ENCODE results near the gene CD22.

The CD22 gene

DNA sequence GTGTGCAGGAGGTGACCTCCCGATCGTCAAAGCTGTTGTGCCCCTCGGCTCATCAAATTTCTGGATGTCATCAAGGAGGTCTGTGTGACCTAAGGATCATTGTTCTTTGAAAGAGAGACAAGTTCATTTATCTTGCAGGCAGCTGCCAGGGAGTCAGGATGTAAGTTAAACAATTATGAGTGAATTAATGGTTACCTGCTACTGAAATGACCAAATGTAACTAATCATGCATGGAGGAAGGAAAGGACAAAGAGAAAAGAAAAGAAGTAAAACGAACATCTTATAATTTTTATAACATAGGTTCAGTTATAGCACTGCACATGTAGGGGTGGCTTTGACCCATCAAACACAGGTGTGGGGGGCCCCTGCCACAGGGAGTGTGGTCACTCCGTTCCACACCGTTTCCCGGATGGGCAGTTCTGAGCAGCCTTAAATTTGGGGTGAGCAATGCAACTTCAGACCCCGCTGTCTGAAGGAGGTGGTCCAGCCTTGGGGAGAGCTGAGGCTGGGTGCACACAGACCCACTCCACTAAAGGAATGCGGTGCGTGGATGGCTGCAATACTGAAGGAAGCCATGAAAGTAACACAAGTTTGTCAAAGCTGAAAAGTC, 5.3 kb downstream of the CD22 start:
- no peak overlapping the region for H3K4me3 ChIP-seq (ENCODE audit: low read depth, low read length)
- no peaks in the 10 kb centered on the region for H3K36me3 ChIP-seq (replicated peaks)
- H3K27me3 ChIP-seq (replicated peaks): no peaks in the 10 kb centered on the region
- H3K27ac ChIP-seq: no peak overlapping the region
- no peak for DNase-seq
- TF ChIP-seq, protein P1, sequence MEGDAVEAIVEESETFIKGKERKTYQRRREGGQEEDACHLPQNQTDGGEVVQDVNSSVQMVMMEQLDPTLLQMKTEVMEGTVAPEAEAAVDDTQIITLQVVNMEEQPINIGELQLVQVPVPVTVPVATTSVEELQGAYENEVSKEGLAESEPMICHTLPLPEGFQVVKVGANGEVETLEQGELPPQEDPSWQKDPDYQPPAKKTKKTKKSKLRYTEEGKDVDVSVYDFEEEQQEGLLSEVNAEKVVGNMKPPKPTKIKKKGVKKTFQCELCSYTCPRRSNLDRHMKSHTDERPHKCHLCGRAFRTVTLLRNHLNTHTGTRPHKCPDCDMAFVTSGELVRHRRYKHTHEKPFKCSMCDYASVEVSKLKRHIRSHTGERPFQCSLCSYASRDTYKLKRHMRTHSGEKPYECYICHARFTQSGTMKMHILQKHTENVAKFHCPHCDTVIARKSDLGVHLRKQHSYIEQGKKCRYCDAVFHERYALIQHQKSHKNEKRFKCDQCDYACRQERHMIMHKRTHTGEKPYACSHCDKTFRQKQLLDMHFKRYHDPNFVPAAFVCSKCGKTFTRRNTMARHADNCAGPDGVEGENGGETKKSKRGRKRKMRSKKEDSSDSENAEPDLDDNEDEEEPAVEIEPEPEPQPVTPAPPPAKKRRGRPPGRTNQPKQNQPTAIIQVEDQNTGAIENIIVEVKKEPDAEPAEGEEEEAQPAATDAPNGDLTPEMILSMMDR (IDR thresholded peaks at IDR 0.05; ENCODE audit: low read depth, low read length, missing control alignments): no peak
- in situ Hi-C loops (cut with HindIII; ENCODE audit: low pct_ligation_motif_present, low sequenced_read_pairs): no loop called here

DNA sequence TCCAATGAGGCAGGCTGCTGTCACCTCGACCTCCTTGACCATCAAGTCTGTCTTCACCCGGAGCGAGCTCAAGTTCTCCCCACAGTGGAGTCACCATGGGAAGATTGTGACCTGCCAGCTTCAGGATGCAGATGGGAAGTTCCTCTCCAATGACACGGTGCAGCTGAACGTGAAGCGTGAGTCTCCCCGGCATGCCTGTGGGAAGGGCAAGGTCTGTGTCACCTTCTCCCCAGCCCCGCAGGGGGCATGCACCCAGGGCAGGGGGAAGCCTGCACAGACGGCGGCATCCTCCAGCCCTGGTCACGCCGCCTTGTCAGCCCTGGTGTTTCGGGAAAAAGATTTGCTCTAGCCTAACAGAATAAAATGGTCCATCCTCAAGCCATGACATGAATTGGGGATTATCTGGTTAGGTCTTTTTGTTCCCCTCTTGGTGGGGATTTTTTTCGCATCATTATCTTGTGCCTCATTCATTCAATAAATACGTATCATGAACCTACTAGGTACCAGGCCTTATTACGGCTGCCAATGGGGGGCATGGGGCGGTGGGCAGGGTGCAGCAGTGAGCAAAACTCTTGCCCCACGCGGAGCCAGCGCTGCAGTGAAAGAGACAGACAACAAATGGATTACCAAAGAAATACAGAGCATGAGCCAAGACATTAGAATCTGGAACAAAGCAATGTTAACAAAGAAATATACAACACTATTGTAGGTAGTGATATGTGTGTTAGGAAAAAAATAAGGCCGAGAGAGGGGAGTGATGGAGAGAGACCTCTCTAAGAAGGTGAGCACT, 7.4 kb downstream of the CD22 start:
- in situ Hi-C loops (cut with HindIII; ENCODE audit: low pct_ligation_motif_present, low sequenced_read_pairs): no loop called here
- TF ChIP-seq, protein P1 (IDR thresholded peaks at IDR 0.05; ENCODE audit: low read depth, low read length, missing control alignments): no peak
- Histone ChIP-seq H3K27me3 (replicated peaks) (no peaks in the 10 kb centered on the region), H3K4me3 (ENCODE audit: low read depth, low read length) (no peak overlapping the region), H3K27ac (no peak overlapping the region), H3K36me3 (replicated peaks) (no peaks in the 10 kb centered on the region)
- DNase-seq: no peak

DNA sequence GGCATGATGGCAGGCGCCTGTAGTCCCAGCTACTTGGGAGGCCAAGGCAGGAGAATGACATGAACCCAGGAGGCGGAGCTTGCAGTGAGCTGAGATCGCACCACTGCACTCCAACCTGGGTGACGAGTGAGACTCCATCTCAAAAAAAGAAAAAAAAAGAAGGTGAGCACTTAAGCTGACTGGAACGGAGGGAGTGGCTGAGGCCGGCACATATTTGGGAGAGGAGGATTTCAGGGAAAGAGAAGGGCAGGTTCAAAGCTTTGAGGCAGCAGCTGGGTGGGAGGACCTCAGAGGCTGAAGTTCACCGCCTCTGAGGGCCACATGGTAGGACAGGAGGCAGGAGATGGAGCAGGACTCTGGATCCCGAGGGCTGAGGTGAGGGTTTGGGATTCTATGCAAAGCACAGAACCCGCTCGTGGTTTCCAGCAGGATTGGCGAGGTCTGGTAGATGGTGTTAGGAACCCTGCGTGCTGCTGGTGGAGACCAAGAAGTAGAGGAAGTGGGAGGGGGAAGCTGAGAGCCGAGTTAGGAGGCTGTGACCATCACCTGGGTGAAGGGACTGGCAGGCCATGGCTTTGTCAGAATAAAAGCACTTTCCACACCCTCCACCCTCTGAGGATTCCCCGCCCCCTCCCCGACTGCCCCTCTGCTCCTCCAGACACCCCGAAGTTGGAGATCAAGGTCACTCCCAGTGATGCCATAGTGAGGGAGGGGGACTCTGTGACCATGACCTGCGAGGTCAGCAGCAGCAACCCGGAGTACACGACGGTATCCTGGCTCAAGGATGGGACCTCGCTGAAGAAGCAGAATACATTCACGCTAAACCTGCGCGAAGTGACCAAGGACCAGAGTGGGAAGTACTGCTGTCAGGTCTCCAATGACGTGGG, 8.4 kb downstream of the CD22 start:
- in situ Hi-C loops (cut with HindIII; ENCODE audit: low pct_ligation_motif_present, low sequenced_read_pairs): no loop called here
- Histone ChIP-seq H3K36me3 (replicated peaks) (no peaks in the 10 kb centered on the region), H3K27me3 (replicated peaks) (no peaks in the 10 kb centered on the region), H3K27ac (no peak overlapping the region), H3K4me3 (ENCODE audit: low read depth, low read length) (no peak overlapping the region)
- no peak for DNase-seq
- TF ChIP-seq, protein P1 (IDR thresholded peaks at IDR 0.05; ENCODE audit: low read depth, low read length, missing control alignments): no peak

DNA sequence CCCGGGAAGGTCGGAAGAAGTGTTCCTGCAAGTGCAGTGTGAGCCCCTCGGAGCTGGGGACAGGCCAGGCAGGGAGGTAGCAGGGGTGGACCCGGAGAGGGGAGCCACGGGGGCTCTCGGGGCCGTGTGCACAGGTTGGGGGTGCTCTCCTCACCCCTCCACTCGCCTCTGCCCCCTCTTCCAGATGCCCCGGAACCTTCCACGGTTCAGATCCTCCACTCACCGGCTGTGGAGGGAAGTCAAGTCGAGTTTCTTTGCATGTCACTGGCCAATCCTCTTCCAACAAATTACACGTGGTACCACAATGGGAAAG, 9.0 kb downstream of the CD22 start:
- TF ChIP-seq, protein P1 (IDR thresholded peaks at IDR 0.05; ENCODE audit: low read depth, low read length, missing control alignments): no peak
- Histone ChIP-seq H3K27ac (no peak overlapping the region), H3K27me3 (replicated peaks) (no peaks in the 10 kb centered on the region), H3K4me3 (ENCODE audit: low read depth, low read length) (no peak overlapping the region), H3K36me3 (replicated peaks) (no peaks in the 10 kb centered on the region)
- no peak for DNase-seq
- in situ Hi-C loops (cut with HindIII; ENCODE audit: low pct_ligation_motif_present, low sequenced_read_pairs): no loop called here

DNA sequence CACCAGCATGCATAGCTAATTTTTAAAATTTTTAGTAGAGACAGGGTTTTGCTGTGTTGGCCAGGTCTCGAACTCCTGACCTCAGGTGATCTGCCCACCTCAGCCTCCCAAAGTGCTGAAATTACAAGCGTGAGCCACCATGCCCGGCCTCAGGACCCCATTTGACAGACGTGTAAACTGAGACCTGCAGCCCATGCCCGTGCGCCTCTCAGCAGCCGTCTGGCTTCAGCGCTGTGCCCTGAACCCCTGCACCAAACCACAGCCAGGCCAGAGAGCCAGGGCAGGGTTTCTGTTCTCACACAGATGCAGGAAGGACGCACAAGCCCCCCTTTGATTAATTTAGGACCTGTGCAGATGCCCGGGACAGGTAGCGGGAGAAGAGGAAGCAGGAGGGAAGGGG, 11.4 kb downstream of the CD22 start:
- no peaks in the 10 kb centered on the region for H3K36me3 ChIP-seq (replicated peaks)
- no peak overlapping the region for H3K4me3 ChIP-seq (ENCODE audit: low read depth, low read length)
- no peaks in the 10 kb centered on the region for H3K27me3 ChIP-seq (replicated peaks)
- no peak for DNase-seq
- TF ChIP-seq, protein P1 (IDR thresholded peaks at IDR 0.05; ENCODE audit: low read depth, low read length, missing control alignments): no peak
- no peak overlapping the region for H3K27ac ChIP-seq
- in situ Hi-C loops (cut with HindIII; ENCODE audit: low pct_ligation_motif_present, low sequenced_read_pairs): no loop called here

All from brain microvascular endothelial cell (primary cell).